ENCODE results near the gene UPK2. TPM values are rescaled to one million over a fixed set of nuclear protein-coding genes. Genes with fewer than 3 reads are reported as not detected.

Gene UPK2
- polyA plus RNA-seq, 1 of the 3 experiments (the other 2 are of a cell fraction) = 0.15 TPM

DNA sequence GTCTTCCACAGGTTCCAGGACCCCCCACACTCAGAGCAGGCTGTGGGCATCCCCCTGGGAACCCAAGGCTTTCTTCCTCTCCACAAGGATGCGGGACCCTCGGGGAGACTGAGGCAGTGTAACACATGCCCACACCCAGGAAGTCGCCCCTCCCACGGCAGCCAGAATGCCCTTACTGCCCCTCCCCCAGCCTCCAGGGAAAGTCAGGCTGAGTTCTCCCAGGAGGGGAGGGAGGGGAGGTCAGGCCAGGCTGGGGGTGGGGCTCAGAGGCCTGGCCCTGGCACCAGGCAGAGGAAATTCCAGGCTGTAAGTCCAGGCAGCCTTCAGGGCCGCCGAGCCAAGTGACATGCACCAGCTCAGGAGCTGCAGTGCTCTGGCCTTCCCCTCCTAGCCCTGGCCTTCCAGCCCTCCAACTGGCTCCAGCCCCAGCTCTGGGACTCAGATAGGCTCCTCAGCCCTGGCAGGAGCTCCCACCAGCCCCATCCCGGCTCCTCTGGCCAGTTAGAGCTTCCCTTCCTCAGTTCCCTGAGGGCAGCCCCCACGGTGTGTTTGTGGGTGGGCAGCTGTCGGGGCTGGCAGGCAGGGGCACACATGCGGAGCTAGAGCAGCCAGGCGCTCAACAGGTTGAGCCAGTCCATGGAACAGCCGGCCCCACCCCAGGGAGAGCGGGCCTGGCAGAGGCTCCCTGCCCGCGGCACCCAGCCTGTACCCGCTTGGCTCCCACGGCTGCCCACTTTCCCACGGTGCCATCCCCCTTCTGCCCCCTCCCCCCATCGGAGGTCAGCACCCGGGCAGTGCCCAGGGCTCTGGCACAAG is 34.0 kb upstream of the UPK2 start:
- Histone ChIP-seq H3K79me2 (ENCODE audit: insufficient read depth) (peaks cover 90% of the 10 kb centered on the region), H4K20me1 (ENCODE audit: insufficient read depth) (peaks cover 51% of the 10 kb centered on the region), H3K4me3 (ENCODE audit: low read depth in 2 of 2, low read length in 1 of 2) (peak overlapping the region; percentile 95), H3K4me1 (ENCODE audit: control insufficient read depth in 1 of 2, insufficient read depth in 2 of 2, low read depth in 1 of 2, low read length in 1 of 2) (peaks cover 45 to 73% of the 10 kb centered on the region in 2 experiments; a peak in 3 of 4 replicates), H3K4me2 (peak overlapping the region; percentile 89), H3K27me3 (ENCODE audit: insufficient read depth) (no peaks in the 10 kb centered on the region), H2AFZ (ENCODE audit: low read depth) (no peak overlapping the region), H3K36me3 (replicated peaks in 1 of 2; ENCODE audit: control insufficient read depth in 1 of 2, insufficient read depth in 2 of 2, low read length in 1 of 2) (no peaks in the 10 kb centered on the region), H3K9me3 (no peaks in the 10 kb centered on the region), H3K27ac (ENCODE audit: low read depth in 2 of 2, low read length in 1 of 2) (peak overlapping the region; percentile 68 to 95), H3F3A (replicated peaks; ENCODE audit: insufficient read depth) (peaks cover 48% of the 10 kb centered on the region), H3K9me2 (no peaks in the 10 kb centered on the region), H3K9ac (peak overlapping the region; percentile 94)
- ChIA-PET POLR2A (interaction anchor here (5.0 kb wide), 1 partner anchor 13 kb away, joined by 37 read pairs; no protein-coding TSS in a partner anchor), CTCF (interaction anchor here (0.6 to 0.8 kb wide), 5 partner anchors 10 to 243 kb away, joined by 3 to 4 read pairs (median 3); partner anchors contain the start of gene DDX6)
- 31% methylated on average over 13 of the region's 20 CpGs for WGBS (ENCODE audit: low lambda C conversion rate)
- DNase-seq = peak; percentile 80
- TF ChIP-seq EZH2phosphoT487 (IDR thresholded peaks at IDR 0.05; ENCODE audit: borderline replicate concordance, low read depth) = no peak
- no peak for TF ChIP-seq MEF2A (IDR thresholded peaks at IDR 0.05; ENCODE audit: borderline replicate concordance, low read depth)
- no peak for TF ChIP-seq FOXM1 (IDR thresholded peaks at IDR 0.05; ENCODE audit: low read depth)
- peak; percentile 61; the same call in 1 of the 2 replicates for TF ChIP-seq TCF12 (IDR thresholded peaks at IDR 0.05)
- no peak for TF ChIP-seq NRF1 (IDR thresholded peaks at IDR 0.05; ENCODE audit: low read depth, low read length)
- no peak; the same call in 1 of the 2 replicates for TF ChIP-seq ELF1 (IDR thresholded peaks at IDR 0.05)
- no peak for TF ChIP-seq RFX5 (IDR thresholded peaks at IDR 0.05; ENCODE audit: low read length)
- TF ChIP-seq MXI1 (IDR thresholded peaks at IDR 0.05; ENCODE audit: low read depth, low read length) = peak; percentile 56; the same call in 1 of the 2 replicates
- TF ChIP-seq YY1 (IDR thresholded peaks at IDR 0.05; ENCODE audit: low read depth) = no peak
- TF ChIP-seq, protein P1, sequence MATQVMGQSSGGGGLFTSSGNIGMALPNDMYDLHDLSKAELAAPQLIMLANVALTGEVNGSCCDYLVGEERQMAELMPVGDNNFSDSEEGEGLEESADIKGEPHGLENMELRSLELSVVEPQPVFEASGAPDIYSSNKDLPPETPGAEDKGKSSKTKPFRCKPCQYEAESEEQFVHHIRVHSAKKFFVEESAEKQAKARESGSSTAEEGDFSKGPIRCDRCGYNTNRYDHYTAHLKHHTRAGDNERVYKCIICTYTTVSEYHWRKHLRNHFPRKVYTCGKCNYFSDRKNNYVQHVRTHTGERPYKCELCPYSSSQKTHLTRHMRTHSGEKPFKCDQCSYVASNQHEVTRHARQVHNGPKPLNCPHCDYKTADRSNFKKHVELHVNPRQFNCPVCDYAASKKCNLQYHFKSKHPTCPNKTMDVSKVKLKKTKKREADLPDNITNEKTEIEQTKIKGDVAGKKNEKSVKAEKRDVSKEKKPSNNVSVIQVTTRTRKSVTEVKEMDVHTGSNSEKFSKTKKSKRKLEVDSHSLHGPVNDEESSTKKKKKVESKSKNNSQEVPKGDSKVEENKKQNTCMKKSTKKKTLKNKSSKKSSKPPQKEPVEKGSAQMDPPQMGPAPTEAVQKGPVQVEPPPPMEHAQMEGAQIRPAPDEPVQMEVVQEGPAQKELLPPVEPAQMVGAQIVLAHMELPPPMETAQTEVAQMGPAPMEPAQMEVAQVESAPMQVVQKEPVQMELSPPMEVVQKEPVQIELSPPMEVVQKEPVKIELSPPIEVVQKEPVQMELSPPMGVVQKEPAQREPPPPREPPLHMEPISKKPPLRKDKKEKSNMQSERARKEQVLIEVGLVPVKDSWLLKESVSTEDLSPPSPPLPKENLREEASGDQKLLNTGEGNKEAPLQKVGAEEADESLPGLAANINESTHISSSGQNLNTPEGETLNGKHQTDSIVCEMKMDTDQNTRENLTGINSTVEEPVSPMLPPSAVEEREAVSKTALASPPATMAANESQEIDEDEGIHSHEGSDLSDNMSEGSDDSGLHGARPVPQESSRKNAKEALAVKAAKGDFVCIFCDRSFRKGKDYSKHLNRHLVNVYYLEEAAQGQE (IDR thresholded peaks at IDR 0.05; ENCODE audit: low read depth, low read length) = no peak
- TF ChIP-seq SMC3 (IDR thresholded peaks at IDR 0.05; ENCODE audit: low read depth, low read length) = no peak
- TF ChIP-seq, protein P2, sequence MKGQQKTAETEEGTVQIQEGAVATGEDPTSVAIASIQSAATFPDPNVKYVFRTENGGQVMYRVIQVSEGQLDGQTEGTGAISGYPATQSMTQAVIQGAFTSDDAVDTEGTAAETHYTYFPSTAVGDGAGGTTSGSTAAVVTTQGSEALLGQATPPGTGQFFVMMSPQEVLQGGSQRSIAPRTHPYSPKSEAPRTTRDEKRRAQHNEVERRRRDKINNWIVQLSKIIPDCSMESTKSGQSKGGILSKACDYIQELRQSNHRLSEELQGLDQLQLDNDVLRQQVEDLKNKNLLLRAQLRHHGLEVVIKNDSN (IDR thresholded peaks at IDR 0.05; ENCODE audit: borderline replicate concordance, low read depth) = no peak
- no peak for TF ChIP-seq POLR2AphosphoS5 (IDR thresholded peaks at IDR 0.05; ENCODE audit: low read depth, low read length)
- TF ChIP-seq TAF1 (IDR thresholded peaks at IDR 0.05; ENCODE audit: borderline replicate concordance, low read depth, low read length) = 0 out of 2 replicates have a peak, but pooled peaks have one; percentile 13
- TF ChIP-seq RAD21 (IDR thresholded peaks at IDR 0.05; ENCODE audit: low read length) = peak; percentile 31; the same call in 1 of the 2 replicates
- TF ChIP-seq, protein P3, sequence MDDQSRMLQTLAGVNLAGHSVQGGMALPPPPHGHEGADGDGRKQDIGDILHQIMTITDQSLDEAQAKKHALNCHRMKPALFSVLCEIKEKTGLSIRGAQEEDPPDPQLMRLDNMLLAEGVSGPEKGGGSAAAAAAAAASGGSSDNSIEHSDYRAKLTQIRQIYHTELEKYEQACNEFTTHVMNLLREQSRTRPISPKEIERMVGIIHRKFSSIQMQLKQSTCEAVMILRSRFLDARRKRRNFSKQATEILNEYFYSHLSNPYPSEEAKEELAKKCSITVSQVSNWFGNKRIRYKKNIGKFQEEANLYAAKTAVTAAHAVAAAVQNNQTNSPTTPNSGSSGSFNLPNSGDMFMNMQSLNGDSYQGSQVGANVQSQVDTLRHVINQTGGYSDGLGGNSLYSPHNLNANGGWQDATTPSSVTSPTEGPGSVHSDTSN (IDR thresholded peaks at IDR 0.05) = peak; percentile 47
- TF ChIP-seq RCOR1 (IDR thresholded peaks at IDR 0.05; ENCODE audit: low read length) = no peak
- peak in 1 of 2 experiments; percentile 28; a peak in 1 of 4 replicates for TF ChIP-seq EP300 (IDR thresholded peaks at IDR 0.05; ENCODE audit: borderline replicate concordance in 1 of 2, low read depth in 1 of 2, low read length in 1 of 2)
- TF ChIP-seq, protein P4, sequence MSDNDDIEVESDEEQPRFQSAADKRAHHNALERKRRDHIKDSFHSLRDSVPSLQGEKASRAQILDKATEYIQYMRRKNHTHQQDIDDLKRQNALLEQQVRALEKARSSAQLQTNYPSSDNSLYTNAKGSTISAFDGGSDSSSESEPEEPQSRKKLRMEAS (IDR thresholded peaks at IDR 0.05; ENCODE audit: low read depth) = no peak; the same call in 1 of the 2 replicates
- no peak for TF ChIP-seq FOSL2 (IDR thresholded peaks at IDR 0.05; ENCODE audit: borderline replicate concordance, low read depth)
- TF ChIP-seq, protein P5, sequence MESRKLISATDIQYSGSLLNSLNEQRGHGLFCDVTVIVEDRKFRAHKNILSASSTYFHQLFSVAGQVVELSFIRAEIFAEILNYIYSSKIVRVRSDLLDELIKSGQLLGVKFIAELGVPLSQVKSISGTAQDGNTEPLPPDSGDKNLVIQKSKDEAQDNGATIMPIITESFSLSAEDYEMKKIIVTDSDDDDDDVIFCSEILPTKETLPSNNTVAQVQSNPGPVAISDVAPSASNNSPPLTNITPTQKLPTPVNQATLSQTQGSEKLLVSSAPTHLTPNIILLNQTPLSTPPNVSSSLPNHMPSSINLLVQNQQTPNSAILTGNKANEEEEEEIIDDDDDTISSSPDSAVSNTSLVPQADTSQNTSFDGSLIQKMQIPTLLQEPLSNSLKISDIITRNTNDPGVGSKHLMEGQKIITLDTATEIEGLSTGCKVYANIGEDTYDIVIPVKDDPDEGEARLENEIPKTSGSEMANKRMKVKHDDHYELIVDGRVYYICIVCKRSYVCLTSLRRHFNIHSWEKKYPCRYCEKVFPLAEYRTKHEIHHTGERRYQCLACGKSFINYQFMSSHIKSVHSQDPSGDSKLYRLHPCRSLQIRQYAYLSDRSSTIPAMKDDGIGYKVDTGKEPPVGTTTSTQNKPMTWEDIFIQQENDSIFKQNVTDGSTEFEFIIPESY (IDR thresholded peaks at IDR 0.05; ENCODE audit: borderline replicate concordance, low read depth) = no peak
- no peak for TF ChIP-seq GABPA (IDR thresholded peaks at IDR 0.05; ENCODE audit: low read depth)
- peak; percentile 81; the same call in 1 of the 2 replicates for TF ChIP-seq SIN3A (IDR thresholded peaks at IDR 0.05; ENCODE audit: borderline replicate concordance, low read depth, low read length)
- TF ChIP-seq, protein P6, sequence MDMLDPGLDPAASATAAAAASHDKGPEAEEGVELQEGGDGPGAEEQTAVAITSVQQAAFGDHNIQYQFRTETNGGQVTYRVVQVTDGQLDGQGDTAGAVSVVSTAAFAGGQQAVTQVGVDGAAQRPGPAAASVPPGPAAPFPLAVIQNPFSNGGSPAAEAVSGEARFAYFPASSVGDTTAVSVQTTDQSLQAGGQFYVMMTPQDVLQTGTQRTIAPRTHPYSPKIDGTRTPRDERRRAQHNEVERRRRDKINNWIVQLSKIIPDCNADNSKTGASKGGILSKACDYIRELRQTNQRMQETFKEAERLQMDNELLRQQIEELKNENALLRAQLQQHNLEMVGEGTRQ (IDR thresholded peaks at IDR 0.05; ENCODE audit: borderline replicate concordance, low read depth, low read length) = no peak
